GM21528 (cell line): ENCODE results near the gene COA5.
"Not testable (repeated sequence)": the region's sequence is repeated elsewhere in the genome, so short reads cannot be mapped to it uniquely, and the experiment has no call there.

ENCODE experiments used
- ATAC-seq: cut with Tn5 transposase; IDR thresholded peaks from one replicate; pipeline ENCODE4 v1.9.1; 2021; ENCODE audit warnings: mild to moderate bottlenecking, moderate library complexity; ENCODE audit not compliant: unreplicated experiment, low FRiP score

The COA5 gene

DNA sequence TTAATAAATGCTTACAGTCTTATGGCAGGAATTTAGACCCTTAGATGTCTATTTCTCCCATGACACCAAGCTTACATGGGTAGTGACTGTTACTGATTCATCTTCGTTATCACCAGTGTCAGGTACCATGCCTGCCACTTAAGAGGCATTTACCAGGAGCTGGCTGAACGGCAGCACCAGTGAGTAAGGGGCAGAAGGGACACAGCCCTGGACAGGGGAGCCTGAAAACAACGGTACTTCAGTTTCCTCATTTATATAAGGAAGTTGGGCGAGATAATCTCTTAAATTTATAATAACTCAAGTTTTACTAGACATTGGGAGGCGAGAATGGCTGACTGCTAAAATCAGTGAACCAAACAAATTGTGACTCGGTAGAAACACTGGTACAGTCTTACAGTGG is 1.2 kb downstream of the COA5 start:
- ATAC-seq, result no peak

DNA sequence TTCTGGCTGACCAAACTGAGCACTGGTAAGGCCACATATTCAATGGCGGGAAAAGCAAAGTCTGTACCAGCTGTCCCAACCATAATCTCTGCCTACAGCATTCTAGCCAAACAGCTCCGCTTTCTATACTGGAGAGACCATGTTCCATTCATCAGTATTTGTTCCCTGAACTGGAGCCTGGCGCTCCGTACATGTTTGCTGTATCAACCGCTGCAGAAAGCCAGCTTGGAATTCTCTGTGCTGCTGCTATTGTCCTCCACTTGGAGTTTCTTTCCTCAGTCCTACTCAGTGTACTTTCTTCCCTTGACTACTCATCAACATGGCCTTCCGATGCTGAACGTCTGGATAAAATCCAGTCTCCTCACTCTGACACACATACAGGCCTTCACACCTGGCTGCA is 1.9 kb downstream of the COA5 start:
- no peak for ATAC-seq

DNA sequence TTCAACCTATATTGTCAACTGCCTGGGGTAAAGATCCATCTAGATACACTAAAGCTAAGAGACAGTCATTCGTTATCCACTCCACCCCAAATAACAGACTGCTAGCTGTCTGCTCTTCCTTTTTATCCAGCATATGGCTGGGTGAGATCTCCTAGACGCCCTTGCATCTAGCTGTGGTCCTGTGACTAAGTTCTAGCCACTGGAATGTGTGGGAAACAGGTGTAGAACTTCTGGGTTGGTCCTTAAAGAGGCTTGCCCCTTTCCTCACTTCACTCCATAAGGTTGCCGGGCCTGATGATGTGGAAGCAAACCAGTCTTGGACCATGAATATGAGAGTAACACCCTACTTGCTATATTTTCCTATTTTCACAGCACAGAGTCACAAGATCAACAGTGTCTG is 3.2 kb downstream of the COA5 start:
- no peak for ATAC-seq

DNA sequence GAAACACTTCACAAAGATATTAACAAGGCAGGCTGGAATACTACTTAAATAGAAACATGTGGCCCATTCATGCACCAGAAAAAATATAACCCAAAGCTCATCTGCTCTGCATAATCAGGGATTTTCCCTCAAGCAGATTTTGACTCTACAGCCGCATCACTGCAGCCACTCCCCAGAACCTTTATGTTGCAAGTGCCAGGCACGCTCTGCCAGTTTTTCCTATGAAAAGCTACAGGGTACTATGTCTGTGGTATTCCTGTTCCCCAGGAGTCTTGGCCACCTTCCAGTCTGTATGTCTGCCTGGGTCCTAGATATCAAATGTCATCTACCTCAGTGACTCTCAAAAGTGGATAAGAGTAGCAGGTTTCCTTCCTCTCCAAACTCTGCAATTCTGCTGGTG is 3.8 kb downstream of the COA5 start:
- ATAC-seq, result no peak

DNA sequence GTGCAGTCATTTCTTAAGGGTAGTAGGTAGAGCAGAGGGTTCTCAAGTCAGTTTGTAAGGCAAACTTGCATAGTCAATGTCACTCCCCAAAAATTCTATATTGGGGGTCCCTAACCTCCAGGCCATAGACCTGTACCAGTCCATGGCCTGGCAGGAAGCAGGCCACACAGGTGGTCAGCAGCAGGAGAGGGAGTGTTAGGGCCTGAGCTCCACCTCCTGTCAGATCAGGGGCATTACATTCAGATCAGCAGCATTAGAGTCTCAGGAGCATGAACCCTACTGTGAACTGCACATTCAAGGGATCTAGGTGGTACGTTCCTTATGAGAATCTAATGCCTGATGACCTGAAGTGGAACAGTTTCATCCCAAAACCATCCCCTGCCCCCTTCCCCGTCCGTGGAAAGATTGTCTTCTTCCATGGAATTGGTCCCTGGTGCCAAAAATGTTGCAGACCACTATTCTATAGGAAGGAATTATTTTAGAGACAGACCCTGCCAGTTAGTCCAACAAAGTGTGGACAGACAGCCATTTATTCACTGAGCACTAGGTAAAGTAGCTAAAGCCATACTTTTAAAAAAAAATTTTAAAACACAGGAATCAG is 6.7 kb downstream of the COA5 start:
- peak; percentile 59 for ATAC-seq

DNA sequence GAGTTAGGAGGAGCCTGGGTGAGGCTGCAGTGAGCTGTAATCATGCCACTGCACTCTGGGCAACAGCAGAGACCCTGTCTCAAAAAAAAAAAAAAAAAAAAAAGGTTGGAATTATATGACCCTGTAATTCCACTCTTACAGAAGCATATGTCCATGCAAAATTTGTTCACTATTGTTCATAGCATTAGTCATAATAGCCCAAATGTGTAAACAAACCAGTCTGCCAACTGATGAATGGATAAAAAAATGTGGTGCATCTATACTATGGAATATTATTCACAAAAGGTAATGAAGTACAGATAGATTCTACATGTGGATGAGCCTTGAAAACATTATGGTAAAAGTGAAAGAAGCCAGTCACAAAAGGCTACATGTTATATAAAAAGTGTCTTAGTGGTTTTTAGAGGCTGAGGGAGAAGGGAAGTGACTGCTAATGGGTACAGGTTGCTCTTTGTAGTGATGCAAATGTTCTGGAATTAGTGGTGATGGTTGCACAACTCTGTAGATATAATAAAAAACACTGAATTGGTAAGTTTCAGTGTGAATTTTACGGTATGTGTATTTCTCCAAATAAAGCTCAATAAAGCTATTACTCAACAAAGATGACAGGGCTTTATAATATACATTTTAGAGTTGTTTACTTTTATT is 9.4 kb downstream of the COA5 start:
- ATAC-seq, result no peak

DNA sequence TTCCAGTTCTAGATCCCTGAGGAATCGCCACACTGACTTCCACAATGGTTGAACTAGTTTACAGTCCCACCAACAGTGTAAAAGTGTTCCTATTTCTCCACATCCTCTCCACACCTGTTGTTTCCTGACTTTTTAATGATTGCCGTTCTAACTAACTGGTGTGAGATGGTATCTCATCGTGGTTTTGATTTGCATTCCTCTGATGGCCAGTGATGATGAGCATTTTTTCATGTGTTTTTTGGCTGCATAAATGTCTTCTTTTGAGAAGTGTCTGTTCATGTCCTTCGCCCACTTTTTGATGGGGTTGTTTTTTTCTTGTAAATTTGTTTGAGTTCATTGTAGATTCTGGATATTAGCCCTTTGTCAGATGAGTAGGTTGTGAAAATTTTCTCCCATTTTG is 13.6 kb downstream of the COA5 start:
- not testable (repeated sequence) for ATAC-seq

DNA sequence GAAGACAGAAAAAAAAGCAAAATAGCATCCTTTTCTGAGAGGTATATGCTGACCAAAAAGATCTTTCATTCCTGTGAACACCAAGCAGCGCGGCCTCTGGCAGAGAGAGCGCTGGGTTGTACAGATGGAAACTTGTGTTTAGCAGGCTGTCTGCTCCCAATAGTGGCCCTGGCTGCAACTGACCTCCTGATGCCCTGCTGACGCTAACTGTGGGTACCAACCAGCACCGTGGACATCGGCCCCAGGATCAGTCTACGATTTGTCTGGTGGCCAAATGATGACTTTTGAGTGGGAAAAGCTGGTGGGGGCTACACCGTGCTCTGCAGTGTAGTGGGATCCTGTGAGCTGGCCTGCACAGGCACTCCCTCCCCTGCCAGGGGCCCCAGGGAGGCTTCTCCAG is 15.7 kb downstream of the COA5 start:
- no peak for ATAC-seq

DNA sequence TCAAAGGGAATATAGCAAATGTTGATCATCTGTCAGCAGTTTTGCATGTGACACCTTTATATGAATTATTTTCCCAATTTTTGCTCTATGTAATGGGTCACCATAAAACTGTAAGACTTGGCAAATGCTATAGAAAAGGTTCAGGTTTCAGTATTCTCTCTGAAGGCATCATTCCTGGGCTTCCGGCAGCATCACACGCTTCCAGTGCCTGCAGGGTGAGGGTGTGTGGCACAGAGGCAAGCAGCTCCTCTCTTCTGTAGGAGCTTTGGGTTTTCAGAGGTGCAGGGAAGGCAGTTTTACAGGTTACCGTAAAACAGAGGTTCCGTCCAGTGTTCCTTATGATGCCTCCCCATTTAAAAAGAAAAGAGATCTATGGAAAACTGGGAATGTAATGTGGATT is 18.8 kb downstream of the COA5 start:
- no peak for ATAC-seq

DNA sequence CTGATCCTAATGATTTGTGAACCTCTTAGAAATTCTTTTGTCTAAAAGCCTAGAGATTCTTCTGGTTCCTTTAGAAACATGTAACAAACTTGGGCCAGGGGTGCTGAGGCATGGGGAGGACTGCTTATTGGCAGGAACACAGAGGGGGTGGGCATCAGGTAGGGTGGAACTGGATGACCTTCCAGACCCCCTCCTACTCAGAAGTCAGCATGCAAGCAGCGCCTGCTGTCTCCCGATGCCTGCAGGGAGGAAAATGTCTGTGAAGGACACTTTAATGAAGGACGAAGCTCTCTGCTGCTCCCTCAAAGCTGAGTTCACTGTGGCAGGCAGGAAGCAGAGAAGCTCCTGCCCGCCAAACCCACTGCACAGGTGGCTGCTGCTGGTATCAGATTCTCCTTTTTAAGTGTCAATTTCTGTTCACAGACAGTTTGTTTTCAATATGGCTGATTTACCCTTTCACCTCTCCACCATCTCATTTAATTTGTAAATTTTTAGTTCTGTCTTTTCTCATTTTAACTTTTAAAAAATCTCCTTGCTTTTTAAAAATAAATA is 19.4 kb downstream of the COA5 start:
- no peak for ATAC-seq

DNA sequence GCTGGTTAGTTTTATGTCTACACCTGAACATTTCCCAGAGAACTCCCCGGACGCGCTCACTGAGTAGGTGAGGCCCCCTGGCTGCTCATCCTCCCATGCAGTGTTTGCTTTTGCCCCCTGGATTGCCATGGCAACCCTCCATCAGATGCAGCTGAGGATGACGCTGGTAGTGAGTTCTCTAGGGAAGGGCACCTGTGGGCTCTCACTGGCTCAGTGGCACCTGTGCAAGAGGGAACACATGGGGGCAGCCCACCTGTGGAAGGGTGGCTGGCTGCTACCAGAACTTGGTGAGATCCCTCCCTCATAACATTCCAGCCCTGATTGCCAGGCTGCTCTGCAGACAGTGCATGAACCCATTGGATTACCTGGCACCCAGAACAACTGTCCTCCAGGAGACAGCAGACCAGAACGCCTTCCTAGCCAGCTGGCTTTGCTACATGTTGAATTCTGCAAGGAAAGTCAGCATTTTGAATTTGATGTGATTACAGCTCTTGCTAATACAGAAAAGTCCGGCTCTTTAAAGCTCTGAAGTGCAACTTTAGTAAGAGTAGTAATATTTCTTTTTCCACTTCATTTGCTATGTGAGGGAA is 21.7 kb downstream of the COA5 start:
- no peak for ATAC-seq

DNA sequence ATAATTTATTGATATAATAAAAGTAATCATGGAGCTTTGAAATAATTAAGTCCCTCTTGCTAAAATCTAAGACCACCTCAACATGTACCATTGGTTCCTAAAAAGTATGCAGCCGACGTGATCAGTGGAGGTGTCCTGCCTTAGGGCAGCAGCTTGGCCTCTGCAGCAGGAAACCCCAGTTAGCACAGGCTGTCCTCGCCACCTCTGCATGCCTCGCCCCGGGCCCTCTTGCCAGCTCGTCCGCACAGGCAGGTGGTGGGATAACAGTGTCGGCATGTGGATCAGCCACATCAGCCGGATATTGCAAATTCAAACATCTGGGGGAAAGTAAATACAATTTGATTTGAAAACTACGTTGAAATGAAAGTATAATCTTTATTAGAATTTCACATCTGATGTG is 22.9 kb downstream of the COA5 start:
- ATAC-seq, result no peak

DNA sequence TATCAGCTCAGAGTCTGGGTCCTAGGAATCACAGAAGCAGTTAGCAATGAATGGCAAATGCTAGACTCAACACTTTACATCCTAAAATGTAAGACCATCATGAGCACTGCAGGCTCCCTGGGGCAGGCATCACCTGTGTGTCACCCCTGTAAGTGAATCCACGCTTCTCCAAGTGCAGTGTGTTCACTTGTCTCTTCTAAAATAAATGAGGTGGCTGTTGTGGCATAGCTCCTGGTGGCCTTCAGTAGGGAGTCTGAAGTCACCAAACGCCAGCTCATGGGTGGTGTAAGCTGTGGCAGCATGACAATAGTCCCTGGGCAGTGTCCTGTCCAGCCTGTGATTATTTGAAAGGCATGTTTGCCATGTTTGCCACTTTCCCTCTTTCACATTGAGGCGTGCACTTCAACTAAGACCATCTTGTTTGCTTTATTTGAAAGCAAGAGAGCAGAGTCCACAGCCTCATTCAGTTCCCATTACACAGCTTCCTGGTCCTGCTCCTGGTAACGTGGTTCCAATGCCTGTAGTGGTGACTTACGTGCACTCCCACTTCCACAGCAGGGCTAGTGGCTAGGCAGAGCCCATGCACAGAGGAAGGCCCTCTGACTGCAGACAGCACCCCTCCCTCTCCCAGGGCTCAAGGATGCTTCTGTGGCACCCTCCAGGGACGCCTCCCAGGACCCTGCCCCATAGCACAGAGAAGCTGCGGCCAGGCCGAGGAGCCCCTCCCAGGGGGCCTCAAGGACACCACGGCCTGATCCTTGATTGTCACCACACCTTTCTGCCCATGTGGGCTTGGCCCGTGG is 24.3 kb downstream of the COA5 start:
- no peak for ATAC-seq

DNA sequence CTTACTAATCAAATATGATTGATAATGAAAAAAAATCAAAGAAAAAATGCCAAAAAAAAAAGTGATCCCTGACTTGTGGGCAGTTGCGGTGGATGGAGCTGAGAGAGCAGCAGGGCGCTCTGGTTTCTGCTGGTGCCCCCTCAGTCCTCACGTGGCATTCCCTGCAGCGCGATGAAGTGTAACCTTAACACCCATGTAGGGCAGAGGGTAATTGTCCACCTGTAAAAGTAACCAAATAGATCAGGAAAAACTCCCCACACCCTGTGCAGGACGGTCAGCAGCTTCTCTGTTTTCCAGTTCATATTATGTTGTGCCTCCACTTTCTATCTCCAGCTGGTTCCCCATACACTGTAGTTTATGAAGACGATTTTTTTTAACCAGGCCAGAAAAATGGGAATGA is 25.0 kb downstream of the COA5 start:
- ATAC-seq, result no peak

DNA sequence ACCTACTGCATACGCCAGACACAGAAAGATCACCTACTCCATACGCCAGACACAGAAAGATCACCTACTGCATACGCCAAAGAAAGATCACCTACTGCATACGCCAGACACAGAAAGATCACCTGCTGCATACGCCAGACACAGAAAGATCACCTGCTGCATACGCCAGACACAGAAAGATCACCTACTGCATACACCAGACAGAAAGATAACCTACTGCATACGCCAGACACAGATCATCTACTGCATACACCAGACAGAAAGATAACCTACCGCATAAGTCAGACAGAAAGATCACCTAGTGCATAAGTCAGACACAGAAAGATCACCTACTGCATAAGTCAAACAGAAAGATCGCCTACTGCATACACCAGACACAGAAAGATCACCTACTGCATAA is 25.8 kb downstream of the COA5 start:
- no peak for ATAC-seq

DNA sequence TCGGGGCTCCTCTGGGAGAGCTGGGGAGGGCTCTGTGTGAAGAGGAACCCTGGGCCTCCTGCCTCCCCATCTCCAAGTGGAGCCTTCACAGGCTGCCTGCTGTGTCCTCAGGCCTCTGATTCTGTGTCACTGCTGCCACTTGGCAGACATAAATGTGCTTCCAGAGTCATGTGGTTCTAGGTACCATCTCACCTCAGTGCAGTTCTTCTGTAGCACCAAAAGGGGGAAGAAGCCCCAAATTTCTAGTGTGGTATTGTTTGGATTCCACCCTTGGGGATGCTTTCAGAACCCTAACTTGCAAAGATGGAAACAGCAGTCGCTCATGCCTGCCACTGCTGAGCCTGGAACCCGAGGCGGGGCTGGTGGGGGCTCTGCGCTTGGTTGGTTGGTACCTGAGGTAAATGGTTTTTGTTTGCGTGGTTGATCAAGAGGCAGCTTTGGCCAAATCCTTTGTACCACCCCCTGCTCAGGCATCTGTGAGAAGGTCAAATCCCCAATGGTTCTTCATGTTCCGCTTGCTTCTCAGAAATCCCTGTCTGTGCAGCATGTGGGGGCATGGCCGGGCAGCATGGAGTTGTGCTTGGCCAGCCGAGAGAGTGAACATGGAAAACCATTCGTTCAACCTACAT is 27.5 kb downstream of the COA5 start:
- ATAC-seq, result no peak

DNA sequence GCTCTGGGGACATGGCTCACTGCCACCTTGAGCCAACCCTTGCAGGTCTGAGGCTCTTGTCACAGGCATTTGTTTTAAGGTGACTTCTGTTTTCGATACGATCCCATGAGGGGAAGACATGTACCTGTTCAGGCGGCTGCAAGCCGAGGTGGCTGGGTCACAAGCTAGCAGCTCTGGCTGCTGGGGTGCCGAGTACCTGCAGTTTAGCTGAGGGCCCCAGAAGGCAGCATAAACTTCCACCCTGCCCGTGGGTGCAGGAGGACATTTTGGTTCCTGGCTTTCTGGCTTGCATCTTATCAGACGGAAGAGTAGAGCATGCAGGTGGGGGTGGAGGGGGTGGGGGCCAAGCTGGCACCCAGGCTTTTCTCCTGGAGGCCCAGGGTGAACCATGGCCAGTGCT is 28.4 kb downstream of the COA5 start:
- ATAC-seq, result no peak

DNA sequence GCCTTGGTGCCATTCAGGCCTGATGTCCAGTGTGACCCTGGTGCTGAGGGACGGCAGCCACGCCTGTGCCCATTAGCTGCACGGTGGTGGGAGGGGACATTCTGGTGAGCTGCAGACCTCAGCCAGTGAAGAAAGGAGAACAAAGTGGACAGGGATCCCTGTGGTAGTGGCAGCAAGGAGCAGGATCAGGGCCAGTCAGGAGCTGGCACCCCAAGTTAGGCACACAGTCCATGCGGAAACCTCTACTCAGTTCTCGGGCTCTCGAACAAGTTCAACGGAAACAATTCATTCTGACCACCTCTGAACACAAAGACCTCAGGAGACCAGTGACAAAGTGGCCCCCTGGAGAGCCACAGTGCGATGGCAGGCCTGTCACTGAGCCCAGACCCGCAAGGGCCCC is 30.1 kb downstream of the COA5 start:
- no peak for ATAC-seq

DNA sequence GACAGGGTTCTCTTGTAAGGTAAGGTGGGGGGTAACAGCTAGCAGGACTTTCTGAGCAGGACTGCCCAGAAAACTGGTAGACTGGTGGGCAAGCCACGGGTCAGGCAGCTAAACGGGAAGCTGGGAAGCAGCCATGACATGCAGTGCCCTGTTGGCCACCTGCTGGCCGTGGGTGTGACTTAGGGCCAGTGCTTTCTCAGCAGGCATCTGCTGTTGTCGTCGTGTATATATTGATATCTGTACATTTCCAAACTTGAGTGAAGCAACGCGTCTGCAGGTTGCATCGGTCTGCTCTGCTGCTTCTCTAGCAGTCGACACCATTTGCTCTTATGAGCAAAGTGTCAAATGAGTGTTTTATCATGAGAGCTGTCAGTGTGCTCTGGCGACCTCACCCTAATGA is 31.0 kb downstream of the COA5 start:
- no peak for ATAC-seq

DNA sequence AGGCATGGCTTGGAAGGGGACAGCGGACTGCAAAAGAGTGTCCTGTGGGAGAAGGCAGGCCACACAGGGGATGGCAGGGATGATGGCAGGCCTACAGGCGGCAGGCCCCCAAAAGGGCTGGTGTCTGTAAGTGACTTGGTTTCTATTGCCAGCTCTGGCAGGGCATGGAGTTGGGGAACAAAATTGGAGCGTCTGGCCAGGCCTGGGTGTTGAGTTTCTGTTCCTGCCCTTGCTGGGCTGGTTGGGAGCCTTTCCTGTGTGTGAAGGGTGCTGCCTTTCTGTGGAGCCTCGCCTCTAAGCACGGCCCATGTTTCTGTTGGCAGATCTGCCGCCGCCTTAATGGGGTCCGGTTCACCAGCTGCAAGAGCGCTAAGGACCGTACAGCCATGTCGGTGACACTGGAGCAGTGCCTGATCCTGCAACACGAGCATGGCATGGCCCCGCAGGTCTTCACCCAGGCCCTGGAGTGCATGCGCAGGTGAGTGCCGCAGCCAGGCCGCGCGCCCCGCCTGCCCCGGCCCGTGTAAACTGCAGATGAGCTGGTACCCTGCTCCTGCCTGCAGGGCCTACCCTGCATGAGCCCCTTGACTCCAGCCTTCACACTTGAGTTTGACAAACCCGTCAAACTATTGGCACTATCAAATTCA is 31.5 kb downstream of the COA5 start:
- no peak for ATAC-seq
